ENCODE data around the gene OXCT1. TPM values are rescaled to one million over a fixed set of nuclear protein-coding genes. Genes with fewer than 3 reads are reported as not detected.

Gene OXCT1
- total and polyA plus RNA-seq, 2 of the 13 experiments (the other 11 are each of a cell fraction or from before 2014, with no cell fraction given): 0.92 to 4.7 TPM

GRCh38 chr5:41754857-41755256, 115.4 kb downstream of the OXCT1 start (continued):
- TF ChIP-seq SMYD3 (CRISPR knock-in tag; IDR thresholded peaks at IDR 0.05): no peak

DNA sequence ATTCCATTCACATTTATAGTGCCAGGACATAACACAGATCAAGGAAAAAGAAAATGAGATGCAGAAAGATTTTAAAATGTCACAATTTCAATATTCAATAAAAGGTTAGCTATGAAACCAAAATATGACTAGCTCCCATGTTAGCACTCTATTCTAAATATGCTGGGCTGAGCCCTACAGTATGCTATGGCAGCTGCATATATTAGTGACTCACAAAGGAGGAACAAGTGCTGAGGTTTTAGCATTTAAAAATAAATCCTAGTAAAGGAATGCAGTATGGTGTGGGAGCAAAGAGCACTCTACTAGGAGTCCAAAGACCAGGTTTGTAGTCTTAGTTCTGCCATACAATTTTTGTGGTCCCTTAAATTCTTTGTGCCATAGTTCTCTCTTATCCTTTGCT, 118.4 kb downstream of the OXCT1 start:
- ChIA-PET CTCF (ENCODE audit: low intra/inter-chr PET ratio, low total read pairs) (no interaction called here), POLR2A (no interaction called here)
- DNase-seq (ENCODE audit: low spot score) (no peak), ATAC-seq (no peak), FAIRE-seq (no peak)
- no peak overlapping the region for H3K9ac ChIP-seq (ENCODE audit: insufficient read depth, low read depth, low read length)
- H3K4me1 ChIP-seq (ENCODE audit: insufficient read depth, low read length): no peaks in the 10 kb centered on the region
- no peak overlapping the region for H3K4me2 ChIP-seq (ENCODE audit: low read depth, low read length)
- TF ChIP-seq ZBTB34 (CRISPR knock-in tag; IDR thresholded peaks at IDR 0.05) (no peak), POGK (CRISPR knock-in tag; conservative IDR thresholded peaks at IDR 0.05) (no peak), ZNF207 (IDR thresholded peaks at IDR 0.05; ENCODE audit: borderline replicate concordance) (no peak), SSRP1 (CRISPR knock-in tag; IDR thresholded peaks at IDR 0.05) (no peak), ZNF264 (CRISPR knock-in tag; IDR thresholded peaks at IDR 0.05) (no peak), MAFF (IDR thresholded peaks at IDR 0.05; ENCODE audit: low read depth, low read length) (no peak), HMG20A (CRISPR knock-in tag; IDR thresholded peaks at IDR 0.05; ENCODE audit: borderline replicate concordance) (no peak), IRX3 (CRISPR knock-in tag; IDR thresholded peaks at IDR 0.05; ENCODE audit: borderline replicate concordance, low read depth) (no peak), U2AF1 (optimal IDR thresholded peaks at IDR 0.05; ENCODE audit: low read depth, low read length) (no peak), ZFP37 (CRISPR knock-in tag; IDR thresholded peaks at IDR 0.05; ENCODE audit: borderline replicate concordance) (no peak), HNF4A (CRISPR knock-in tag; IDR thresholded peaks at IDR 0.05) (no peak), ZMYM4 (CRISPR knock-in tag; IDR thresholded peaks at IDR 0.05) (no peak), ZNF296 (CRISPR knock-in tag; conservative IDR thresholded peaks at IDR 0.05) (no peak)
- TF ChIP-seq, protein P1, sequence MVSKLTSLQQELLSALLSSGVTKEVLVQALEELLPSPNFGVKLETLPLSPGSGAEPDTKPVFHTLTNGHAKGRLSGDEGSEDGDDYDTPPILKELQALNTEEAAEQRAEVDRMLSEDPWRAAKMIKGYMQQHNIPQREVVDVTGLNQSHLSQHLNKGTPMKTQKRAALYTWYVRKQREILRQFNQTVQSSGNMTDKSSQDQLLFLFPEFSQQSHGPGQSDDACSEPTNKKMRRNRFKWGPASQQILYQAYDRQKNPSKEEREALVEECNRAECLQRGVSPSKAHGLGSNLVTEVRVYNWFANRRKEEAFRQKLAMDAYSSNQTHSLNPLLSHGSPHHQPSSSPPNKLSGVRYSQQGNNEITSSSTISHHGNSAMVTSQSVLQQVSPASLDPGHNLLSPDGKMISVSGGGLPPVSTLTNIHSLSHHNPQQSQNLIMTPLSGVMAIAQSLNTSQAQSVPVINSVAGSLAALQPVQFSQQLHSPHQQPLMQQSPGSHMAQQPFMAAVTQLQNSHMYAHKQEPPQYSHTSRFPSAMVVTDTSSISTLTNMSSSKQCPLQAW (CRISPR knock-in tag; IDR thresholded peaks at IDR 0.05): no peak
- TF ChIP-seq, protein P2, sequence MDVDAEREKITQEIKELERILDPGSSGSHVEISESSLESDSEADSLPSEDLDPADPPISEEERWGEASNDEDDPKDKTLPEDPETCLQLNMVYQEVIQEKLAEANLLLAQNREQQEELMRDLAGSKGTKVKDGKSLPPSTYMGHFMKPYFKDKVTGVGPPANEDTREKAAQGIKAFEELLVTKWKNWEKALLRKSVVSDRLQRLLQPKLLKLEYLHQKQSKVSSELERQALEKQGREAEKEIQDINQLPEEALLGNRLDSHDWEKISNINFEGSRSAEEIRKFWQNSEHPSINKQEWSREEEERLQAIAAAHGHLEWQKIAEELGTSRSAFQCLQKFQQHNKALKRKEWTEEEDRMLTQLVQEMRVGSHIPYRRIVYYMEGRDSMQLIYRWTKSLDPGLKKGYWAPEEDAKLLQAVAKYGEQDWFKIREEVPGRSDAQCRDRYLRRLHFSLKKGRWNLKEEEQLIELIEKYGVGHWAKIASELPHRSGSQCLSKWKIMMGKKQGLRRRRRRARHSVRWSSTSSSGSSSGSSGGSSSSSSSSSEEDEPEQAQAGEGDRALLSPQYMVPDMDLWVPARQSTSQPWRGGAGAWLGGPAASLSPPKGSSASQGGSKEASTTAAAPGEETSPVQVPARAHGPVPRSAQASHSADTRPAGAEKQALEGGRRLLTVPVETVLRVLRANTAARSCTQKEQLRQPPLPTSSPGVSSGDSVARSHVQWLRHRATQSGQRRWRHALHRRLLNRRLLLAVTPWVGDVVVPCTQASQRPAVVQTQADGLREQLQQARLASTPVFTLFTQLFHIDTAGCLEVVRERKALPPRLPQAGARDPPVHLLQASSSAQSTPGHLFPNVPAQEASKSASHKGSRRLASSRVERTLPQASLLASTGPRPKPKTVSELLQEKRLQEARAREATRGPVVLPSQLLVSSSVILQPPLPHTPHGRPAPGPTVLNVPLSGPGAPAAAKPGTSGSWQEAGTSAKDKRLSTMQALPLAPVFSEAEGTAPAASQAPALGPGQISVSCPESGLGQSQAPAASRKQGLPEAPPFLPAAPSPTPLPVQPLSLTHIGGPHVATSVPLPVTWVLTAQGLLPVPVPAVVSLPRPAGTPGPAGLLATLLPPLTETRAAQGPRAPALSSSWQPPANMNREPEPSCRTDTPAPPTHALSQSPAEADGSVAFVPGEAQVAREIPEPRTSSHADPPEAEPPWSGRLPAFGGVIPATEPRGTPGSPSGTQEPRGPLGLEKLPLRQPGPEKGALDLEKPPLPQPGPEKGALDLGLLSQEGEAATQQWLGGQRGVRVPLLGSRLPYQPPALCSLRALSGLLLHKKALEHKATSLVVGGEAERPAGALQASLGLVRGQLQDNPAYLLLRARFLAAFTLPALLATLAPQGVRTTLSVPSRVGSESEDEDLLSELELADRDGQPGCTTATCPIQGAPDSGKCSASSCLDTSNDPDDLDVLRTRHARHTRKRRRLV (CRISPR knock-in tag; IDR thresholded peaks at IDR 0.05): no peak
- in situ Hi-C loops (cut with HindIII; ENCODE audit: extremely low pct_ligation_motif_present, low pct_unique_long_range_greater_than_20kb) (no loop called here), intact Hi-C loops (cut with micrococcal nuclease; ENCODE audit: unreplicated experiment) (no loop called here)
- H3K36me3 ChIP-seq (replicated peaks in 1 of 2; ENCODE audit: control insufficient read depth in 1 of 2, insufficient read depth in 2 of 2, low read length in 2 of 2): no peaks in the 10 kb centered on the region
- no peaks in the 10 kb centered on the region for H3K27me3 ChIP-seq (ENCODE audit: control insufficient read depth in 1 of 2, insufficient read depth in 2 of 2, low read length in 2 of 2)
- no peak overlapping the region for H3K4me3 ChIP-seq (replicated peaks in 1 of 3; ENCODE audit: insufficient read depth in 1 of 3, low read depth in 2 of 3, low read length in 3 of 3)
- H3K79me2 ChIP-seq (ENCODE audit: insufficient read depth, low read length): no peaks in the 10 kb centered on the region
- no peaks in the 10 kb centered on the region for H4K20me1 ChIP-seq (ENCODE audit: insufficient read depth, low read length)
- H3K27ac ChIP-seq (ENCODE audit: extremely low read length, insufficient read depth, low read length): no peak overlapping the region
- no peaks in the 10 kb centered on the region for H3K9me3 ChIP-seq (ENCODE audit: low read length)
- no peak overlapping the region for H2AFZ ChIP-seq (ENCODE audit: low read length)
- BruUV-seq (replicated peaks): no TSS peak
